Panc1 (cell line): ENCODE results near the gene DDX10. TPM values are rescaled to one million over a fixed set of nuclear protein-coding genes. Genes with fewer than 3 reads are reported as not detected.

ENCODE experiments used
- ATAC-seq: fragments of 200-7000 bp; cut with Tn5 transposase; 2 replicates; pipeline ENCODE4 v1.9.1; 2020; ENCODE audit warnings: mild to moderate bottlenecking, moderate library complexity
- BruUV-seq: library from RNA; stranded (reverse); fragments of 400-500 nt; replicated peaks from 2 replicates; lab custom pipeline; 2021; lab: Mats Ljungman, UMichigan
- CTCF ChIA-PET: fragments of 300-600 bp; sonication (Branson Sonifier 250); formaldehyde crosslinking; loops from one replicate; lab custom pipeline; 2022; ENCODE audit warnings: antibody characterized with exemption; lab: Charles Lee
- POLR2A ChIA-PET: fragments of 300-600 bp; sonication (Branson Sonifier 250); formaldehyde crosslinking; loops from one replicate; lab custom pipeline; 2022; ENCODE audit warnings: antibody characterized with exemption; lab: Charles Lee
- DNase-seq: peaks from one replicate; pipeline ENCODE4 v3.0.0-alpha.2; 2010; ENCODE audit warnings: low read depth, low spot score
- H3K27ac ChIP-seq: 2 replicates; pipeline ENCODE4 v1.5.1; 2011; ENCODE audit warnings: mild to moderate bottlenecking, low read length, inconsistent platforms
- H3K27me3 ChIP-seq: fragments of 200-500 bp; sonication (Bioruptor generic); 2 replicates; pipeline ENCODE4 v1.6.0; 2014; ENCODE audit warnings: low read length, inconsistent platforms; ENCODE audit not compliant: control insufficient read depth, insufficient read depth
- H3K36me3 ChIP-seq: fragments of 200-500 bp; sonication (Bioruptor generic); 2 replicates; pipeline ENCODE4 v1.5.1; 2014; ENCODE audit warnings: inconsistent platforms, mild to moderate bottlenecking, low read length, moderate library complexity; ENCODE audit not compliant: control insufficient read depth, insufficient read depth
- H3K4me1 ChIP-seq: 2 replicates; pipeline ENCODE4 v1.5.1; 2011; ENCODE audit warnings: inconsistent platforms, mild to moderate bottlenecking, low read length, moderate library complexity; ENCODE audit not compliant: control insufficient read depth, insufficient read depth
- H3K4me3 ChIP-seq, 2 experiments: 2 replicates each; pipeline ENCODE4 v1.5.1; 2011 to 2012; ENCODE audit warnings: low read depth in 2 of 2, low read length in 2 of 2, mild to moderate bottlenecking in 2 of 2, inconsistent platforms in 1 of 2, moderate library complexity in 1 of 2
- H3K9me3 ChIP-seq: fragments of 200-500 bp; sonication (Bioruptor generic); 2 replicates; pipeline ENCODE4 v1.5.1; 2014; ENCODE audit warnings: low read depth, mild to moderate bottlenecking, inconsistent platforms, low read length, moderate library complexity; ENCODE audit not compliant: control insufficient read depth, insufficient read depth
- POLR2AphosphoS5 ChIP-seq: IDR thresholded peaks from 2 replicates; pipeline ENCODE4 v1.6.1; 2012; ENCODE audit warnings: mild to moderate bottlenecking, low read depth, low read length, moderate library complexity
- REST ChIP-seq, 2 experiments: IDR thresholded peaks; 2 replicates each; pipeline ENCODE4 v1.6.1; 2011 to 2012; ENCODE audit warnings: low read depth in 2 of 2, control low read depth in 1 of 2, low read length in 1 of 2, mild to moderate bottlenecking in 1 of 2, moderate library complexity in 1 of 2; ENCODE audit not compliant: insufficient read depth in 1 of 2
- SIN3A ChIP-seq: IDR thresholded peaks from 2 replicates; pipeline ENCODE4 v1.6.1; 2012; ENCODE audit warnings: low read depth, mild to moderate bottlenecking, low read length, moderate library complexity, borderline replicate concordance; ENCODE audit not compliant: insufficient read depth
- TCF7L2 ChIP-seq: IDR thresholded peaks from 2 replicates; pipeline ENCODE4 v1.6.1; 2011; ENCODE audit warnings: mild to moderate bottlenecking, low read depth, low read length, inconsistent platforms
- in situ Hi-C: cut with HindIII; loops from 2 replicates; pipeline ENCODE4 v1.10.0; 2016; ENCODE audit warnings: low sequenced_read_pairs, low pct_unique_long_range_greater_than_20kb
- intact Hi-C: fragments of 100-400 bp; cut with micrococcal nuclease; formaldehyde crosslinking; loops from one replicate; pipeline ENCODE4 v1.10.0; 2022; ENCODE audit not compliant: unreplicated experiment
- total RNA-seq: library from RNA; stranded (reverse); gene quantifications from one replicate; pipeline ENCODE4 v1.2.1, GENCODE V29; 2021; ENCODE audit not compliant: unreplicated experiment
- TF ChIP-seq, protein P1 (sequence below): fragments of 450-650 bp; IDR thresholded peaks from 2 replicates; pipeline ENCODE4 v1.5.1; 2017; ENCODE audit warnings: mild to moderate bottlenecking

The DDX10 gene
- total RNA-seq, 1 experiment from 2014 or later: 48.8 TPM

DNA sequence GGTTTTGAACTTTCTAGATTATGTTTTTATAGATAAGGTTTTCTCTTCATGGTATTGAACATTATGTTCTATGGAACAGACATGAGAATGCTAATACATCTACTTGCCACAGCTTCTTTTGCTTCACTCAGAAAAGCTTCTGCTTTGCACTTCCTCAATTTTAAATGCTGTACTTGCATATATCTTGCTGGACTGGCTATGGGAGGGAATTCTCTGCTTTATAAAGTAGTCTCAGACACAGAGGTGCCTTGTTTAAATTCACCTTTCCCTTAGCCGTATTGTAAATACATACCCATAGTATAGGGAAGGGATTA lies 173.9 kb downstream of the DDX10 start:
- Histone ChIP-seq H3K27me3 (no peaks in the 10 kb centered on the region), H3K9me3 (no peaks in the 10 kb centered on the region), H3K27ac (no peak overlapping the region), H3K4me3 (no peak overlapping the region), H3K4me1 (no peaks in the 10 kb centered on the region), H3K36me3 (no peaks in the 10 kb centered on the region)
- intact Hi-C loops (no loop called here), in situ Hi-C loops (no loop called here)
- ATAC-seq: no peak
- no peak for DNase-seq
- TF ChIP-seq TCF7L2: no peak
- TF ChIP-seq POLR2AphosphoS5: no peak
- TF ChIP-seq SIN3A: no peak
- TF ChIP-seq REST (IDR thresholded peaks at IDR 0.05; ENCODE audit: insufficient read depth in 1 of 2, low read depth in 2 of 2, low read length in 1 of 2): no peak
- TF ChIP-seq, protein P1, sequence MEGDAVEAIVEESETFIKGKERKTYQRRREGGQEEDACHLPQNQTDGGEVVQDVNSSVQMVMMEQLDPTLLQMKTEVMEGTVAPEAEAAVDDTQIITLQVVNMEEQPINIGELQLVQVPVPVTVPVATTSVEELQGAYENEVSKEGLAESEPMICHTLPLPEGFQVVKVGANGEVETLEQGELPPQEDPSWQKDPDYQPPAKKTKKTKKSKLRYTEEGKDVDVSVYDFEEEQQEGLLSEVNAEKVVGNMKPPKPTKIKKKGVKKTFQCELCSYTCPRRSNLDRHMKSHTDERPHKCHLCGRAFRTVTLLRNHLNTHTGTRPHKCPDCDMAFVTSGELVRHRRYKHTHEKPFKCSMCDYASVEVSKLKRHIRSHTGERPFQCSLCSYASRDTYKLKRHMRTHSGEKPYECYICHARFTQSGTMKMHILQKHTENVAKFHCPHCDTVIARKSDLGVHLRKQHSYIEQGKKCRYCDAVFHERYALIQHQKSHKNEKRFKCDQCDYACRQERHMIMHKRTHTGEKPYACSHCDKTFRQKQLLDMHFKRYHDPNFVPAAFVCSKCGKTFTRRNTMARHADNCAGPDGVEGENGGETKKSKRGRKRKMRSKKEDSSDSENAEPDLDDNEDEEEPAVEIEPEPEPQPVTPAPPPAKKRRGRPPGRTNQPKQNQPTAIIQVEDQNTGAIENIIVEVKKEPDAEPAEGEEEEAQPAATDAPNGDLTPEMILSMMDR: no peak
- CTCF ChIA-PET: no interaction called here
- POLR2A ChIA-PET: no interaction called here
- BruUV-seq: no TSS peak

GRCh38 chr11:108846009-108846408 lies 181.1 kb downstream of the DDX10 start:
- ATAC-seq (no peak), DNase-seq (no peak)
- CTCF ChIA-PET: no interaction called here
- no peaks in the 10 kb centered on the region for H3K27me3 ChIP-seq
- in situ Hi-C loops (no loop called here), intact Hi-C loops (no loop called here)
- H3K36me3 ChIP-seq: no peaks in the 10 kb centered on the region
- no peak overlapping the region for H3K4me3 ChIP-seq
- POLR2A ChIA-PET: no interaction called here
- BruUV-seq: no TSS peak
- no peaks in the 10 kb centered on the region for H3K9me3 ChIP-seq
- TF ChIP-seq SIN3A (no peak), POLR2AphosphoS5 (no peak), TCF7L2 (no peak), REST (IDR thresholded peaks at IDR 0.05; ENCODE audit: insufficient read depth in 1 of 2, low read depth in 2 of 2, low read length in 1 of 2) (no peak)
- TF ChIP-seq, protein P1: no peak
- H3K4me1 ChIP-seq: no peaks in the 10 kb centered on the region
- no peak overlapping the region for H3K27ac ChIP-seq
